GM18873 (cell line): ENCODE results near the gene CLASP1.

ENCODE experiments used
- ATAC-seq: cut with Tn5 transposase; IDR thresholded peaks from one replicate; pipeline ENCODE4 v1.9.1; 2021; ENCODE audit warnings: mild to moderate bottlenecking, moderate library complexity, moderate number of reproducible peaks; ENCODE audit not compliant: unreplicated experiment, low FRiP score

The CLASP1 gene

DNA sequence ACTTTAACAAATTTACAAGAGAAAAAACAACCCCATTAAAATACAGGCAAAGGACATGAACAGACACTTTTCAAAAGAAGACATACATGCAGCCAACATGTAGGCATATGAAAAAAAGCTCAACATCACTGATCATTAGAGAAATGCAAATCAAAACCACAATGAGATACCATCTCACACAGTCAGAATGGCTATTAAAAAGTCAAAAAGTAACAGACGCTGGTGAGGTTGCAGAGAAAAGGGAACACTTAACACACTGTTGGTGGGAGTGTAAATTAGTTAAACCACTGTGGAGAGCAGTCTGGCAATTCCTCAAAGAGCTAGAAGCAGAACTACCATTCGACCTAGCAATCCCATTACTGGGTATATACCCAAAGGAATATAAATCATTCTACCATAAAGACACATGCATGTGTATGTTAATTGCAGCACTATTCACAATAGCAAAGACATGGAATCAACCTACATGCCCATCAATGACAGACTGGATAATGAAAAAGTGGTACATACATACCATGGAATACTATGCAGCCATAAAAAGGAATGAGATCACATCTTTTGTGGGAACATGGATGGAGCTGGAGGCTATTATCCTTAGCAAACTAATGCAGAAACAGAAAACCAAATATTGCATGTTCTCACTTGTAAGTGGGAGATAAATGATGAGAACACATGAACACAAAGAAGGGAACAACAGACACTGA, 96.6 kb downstream of the CLASP1 start:
- peak; percentile 72 for ATAC-seq

GRCh38 chr2:121550669-121551068, 98.6 kb downstream of the CLASP1 start:
- no peak for ATAC-seq

DNA sequence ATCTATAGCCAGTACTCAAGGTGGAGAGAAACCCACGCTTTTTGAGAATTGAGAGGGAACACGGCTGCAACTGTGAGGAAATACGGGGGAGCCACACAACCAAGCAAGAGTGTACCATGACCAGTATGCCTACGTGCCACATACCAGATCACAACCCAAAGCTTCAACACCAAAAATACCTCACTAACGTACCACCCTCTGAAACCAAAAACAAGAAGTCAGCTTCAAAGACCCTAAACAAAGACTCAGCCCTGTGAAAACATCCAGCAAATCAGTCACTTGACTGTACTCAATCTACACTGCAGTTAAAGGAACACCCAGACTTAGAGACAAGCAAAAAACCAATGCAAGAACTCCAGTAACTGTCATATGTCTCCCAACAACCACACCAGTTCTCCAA, 101.6 kb downstream of the CLASP1 start:
- ATAC-seq = no peak

- ATAC-seq = no peak
These were observed 103.3 kb downstream of the CLASP1 start for GRCh38 chr2:121545913-121546312.

GRCh38 chr2:121545257-121545656, 104.0 kb downstream of the CLASP1 start:
- no peak for ATAC-seq

GRCh38 chr2:121541495-121541894, 107.8 kb downstream of the CLASP1 start:
- no peak for ATAC-seq

GRCh38 chr2:121539750-121540469, 109.4 kb downstream of the CLASP1 start:
- no peak for ATAC-seq

GRCh38 chr2:121536850-121537557, 112.3 kb downstream of the CLASP1 start:
- ATAC-seq = no peak

DNA sequence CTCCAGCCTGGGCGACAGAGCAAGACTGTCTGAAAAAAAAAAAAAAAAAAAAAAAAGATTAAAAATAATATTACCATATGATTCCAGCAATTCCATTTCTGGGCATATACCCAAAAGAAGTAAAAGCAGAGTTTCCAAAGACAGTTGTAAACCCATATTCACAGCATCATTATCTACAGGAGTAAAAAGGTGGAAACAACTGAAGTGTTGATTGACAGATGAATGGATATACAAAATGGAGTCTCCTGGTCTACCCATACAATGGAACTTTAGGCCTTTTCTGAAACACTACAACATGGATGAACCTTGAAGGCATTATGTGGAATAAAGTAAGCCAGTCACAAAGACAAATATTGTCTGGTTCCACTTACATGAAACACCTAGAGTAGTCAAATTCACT, 112.9 kb downstream of the CLASP1 start:
- no peak for ATAC-seq

DNA sequence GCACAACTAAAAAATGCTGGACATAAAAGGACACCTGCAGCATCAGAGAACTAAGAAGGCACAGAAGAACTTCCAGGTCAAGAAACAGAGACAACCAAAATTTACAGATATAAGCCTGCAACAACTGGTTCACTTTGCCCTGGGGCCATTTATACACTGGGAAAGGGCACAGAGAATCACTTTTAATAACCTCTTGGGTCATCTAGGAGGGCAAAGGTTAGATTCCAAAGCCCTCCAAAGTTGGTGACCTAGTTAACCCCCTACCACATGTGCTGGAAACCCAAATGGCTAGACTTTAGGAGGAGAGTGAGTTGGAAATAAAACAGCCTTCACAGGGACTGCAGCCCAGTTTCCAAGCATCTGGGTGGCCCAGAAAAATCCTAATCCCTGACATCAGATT, 115.3 kb downstream of the CLASP1 start:
- ATAC-seq = no peak

- no peak for ATAC-seq
These were observed 116.4 kb downstream of the CLASP1 start for GRCh38 chr2:121532894-121533293.

GRCh38 chr2:121532347-121532766, 116.9 kb downstream of the CLASP1 start:
- ATAC-seq = no peak

DNA sequence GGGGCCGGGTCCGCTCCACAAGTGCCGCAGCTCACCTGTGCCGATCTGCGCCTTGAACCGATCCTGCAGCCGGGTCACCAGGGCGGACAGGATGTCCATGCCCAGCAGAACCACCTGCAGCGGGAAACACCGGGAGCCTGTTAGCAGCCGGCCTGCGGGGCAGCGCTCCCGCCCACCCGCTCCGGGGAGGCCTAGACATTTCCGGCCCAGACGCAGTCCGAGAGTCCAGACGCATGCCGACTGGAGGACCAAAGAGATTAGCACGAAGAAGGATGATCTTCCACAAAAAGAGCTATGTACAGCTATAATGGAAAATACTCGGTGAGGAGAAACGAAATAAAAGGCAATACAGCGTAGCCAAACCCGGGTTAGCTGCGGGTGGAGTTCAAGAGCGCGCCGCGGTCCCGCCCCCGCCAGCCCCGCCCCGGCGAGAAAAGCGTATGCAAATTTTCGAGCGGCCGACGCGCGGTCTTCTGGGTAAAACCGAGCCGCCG, 119.0 kb downstream of the CLASP1 start:
- ATAC-seq = peak; percentile 46

DNA sequence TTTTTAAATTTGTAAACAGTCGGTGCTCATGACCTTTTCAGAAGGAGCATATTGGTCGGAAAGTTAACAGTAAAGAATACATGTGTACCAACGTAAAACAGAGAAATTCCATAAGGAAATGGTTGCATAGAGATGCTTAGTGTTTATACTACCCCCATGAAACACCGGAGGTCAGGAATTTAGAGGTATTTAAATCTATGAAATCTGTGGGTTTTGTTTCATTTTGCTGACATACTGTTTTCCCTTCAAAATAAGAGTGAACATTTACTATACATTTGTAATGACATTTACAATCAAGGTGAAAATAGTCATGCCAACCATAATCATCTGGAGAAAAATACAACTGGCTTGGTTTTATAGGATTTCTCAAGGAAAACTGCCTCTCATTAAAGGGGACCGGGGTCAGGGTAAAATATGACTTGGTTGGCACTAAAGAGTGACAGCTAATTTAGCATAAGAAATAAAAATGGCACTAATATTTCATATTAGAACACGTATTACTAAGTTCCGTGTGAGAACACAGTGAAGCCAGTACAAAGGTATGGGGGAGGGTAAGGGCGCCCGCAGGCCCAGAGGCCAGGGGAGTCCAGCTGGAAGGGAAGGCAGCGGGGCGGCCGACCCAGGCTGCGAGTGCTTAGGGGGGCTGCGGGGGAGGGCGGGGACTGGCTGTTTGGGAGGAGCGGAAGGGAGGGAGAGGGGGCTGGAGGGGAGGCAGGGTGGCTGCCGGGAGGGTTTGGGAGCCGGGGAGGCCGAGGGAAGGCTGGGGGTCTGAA, 119.6 kb downstream of the CLASP1 start:
- ATAC-seq = no peak

DNA sequence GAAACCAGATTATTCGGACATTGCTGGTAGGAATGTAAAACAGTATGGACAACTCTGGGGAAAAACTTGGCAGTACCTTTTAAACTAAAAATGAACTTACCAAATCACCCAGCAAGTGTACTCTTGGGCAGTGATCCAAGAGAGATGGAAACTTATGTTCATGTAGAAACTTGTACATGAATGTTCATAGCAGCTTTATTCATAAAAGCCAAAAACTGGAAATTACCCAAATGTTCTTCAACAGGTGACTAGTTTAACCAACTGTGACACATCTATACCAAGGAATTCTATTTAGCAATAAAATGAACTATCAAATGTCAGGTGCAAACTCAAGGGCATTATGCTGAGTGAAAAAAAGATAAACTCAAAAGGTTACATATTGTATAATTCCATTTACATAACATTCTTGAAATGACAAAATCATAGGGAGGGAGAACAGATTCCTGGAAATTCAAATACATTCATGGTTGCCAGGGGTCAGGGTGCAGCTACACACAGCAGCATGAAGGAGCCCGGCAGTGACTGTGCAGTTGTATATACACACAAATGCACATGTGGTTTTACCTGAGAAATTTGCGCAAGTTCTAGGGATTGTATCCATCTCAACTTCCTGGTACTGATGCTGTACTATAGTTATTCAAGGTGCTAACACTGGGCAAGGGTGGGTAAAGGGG, 122.1 kb downstream of the CLASP1 start:
- no peak for ATAC-seq

- ATAC-seq = no peak
These were observed 124.4 kb downstream of the CLASP1 start for GRCh38 chr2:121524685-121525425.

GRCh38 chr2:121521359-121521758, 127.9 kb downstream of the CLASP1 start:
- no peak for ATAC-seq

- no peak for ATAC-seq
These were observed 128.6 kb downstream of the CLASP1 start for GRCh38 chr2:121520641-121520994.
